GM23338 (cell line): Measurements from ENCODE around the gene STOM. TPM values are rescaled to one million over a fixed set of nuclear protein-coding genes. Genes with fewer than 3 reads are reported as not detected.

Experiments used
- ATAC-seq: fragments of 200-7000 bp; cut with Tn5 transposase; 3 replicates; pipeline ENCODE4 v1.9.1; 2020
- DNase-seq: peaks from one replicate; pipeline ENCODE4 v3.0.0-alpha.2; 2015; ENCODE audit warnings: low spot score
- H2AFZ ChIP-seq: fragments of 200-600 bp; sonication (generic); 2 replicates; pipeline ENCODE4 v1.8.0; 2016; ENCODE audit warnings: antibody characterized with exemption, mild to moderate bottlenecking, moderate library complexity
- H3F3A ChIP-seq: fragments of 200-600 bp; sonication (generic); replicated peaks from 2 replicates; pipeline ENCODE4 v1.8.0; 2017; ENCODE audit warnings: antibody characterized with exemption, mixed run types, low read depth
- H3K27ac ChIP-seq: fragments of 200-600 bp; sonication (generic); 2 replicates; pipeline ENCODE4 v1.6.1; 2016; ENCODE audit warnings: low read depth
- H3K27me3 ChIP-seq: fragments of 200-600 bp; sonication (generic); 2 replicates; pipeline ENCODE4 v1.8.0; 2016; ENCODE audit warnings: mild to moderate bottlenecking, mixed run types, moderate library complexity; ENCODE audit not compliant: insufficient read depth
- H3K36me3 ChIP-seq: fragments of 200-600 bp; sonication (generic); 2 replicates; pipeline ENCODE4 v1.8.0; 2016; ENCODE audit warnings: mild to moderate bottlenecking; ENCODE audit not compliant: insufficient read depth
- H3K4me1 ChIP-seq: fragments of 200-600 bp; sonication (generic); 2 replicates; pipeline ENCODE4 v1.8.0; 2016; ENCODE audit warnings: mild to moderate bottlenecking, moderate library complexity; ENCODE audit not compliant: insufficient read depth
- H3K4me2 ChIP-seq: fragments of 200-600 bp; sonication (generic); 2 replicates; pipeline ENCODE4 v1.7.1; 2017; ENCODE audit warnings: mixed run types
- H3K4me3 ChIP-seq: fragments of 200-600 bp; sonication (generic); 2 replicates; pipeline ENCODE4 v1.6.1; 2016; ENCODE audit warnings: mixed run types
- H3K79me2 ChIP-seq: fragments of 200-600 bp; sonication (generic); replicated peaks from 2 replicates; pipeline ENCODE4 v1.8.0; 2017; ENCODE audit warnings: mild to moderate bottlenecking; ENCODE audit not compliant: insufficient read depth
- H3K9me2 ChIP-seq: fragments of 200-600 bp; sonication (generic); 2 replicates; pipeline ENCODE4 v1.8.0; 2017; ENCODE audit not compliant: insufficient read depth
- H4K20me1 ChIP-seq: fragments of 200-600 bp; sonication (generic); replicated peaks from 2 replicates; pipeline ENCODE4 v1.8.0; 2017; ENCODE audit warnings: mild to moderate bottlenecking; ENCODE audit not compliant: insufficient read depth
- H3K27ac Mint-ChIP-seq: 2 replicates; pipeline ENCODE4 v1.8.0; 2020; ENCODE audit warnings: inconsistent platforms, mild to moderate bottlenecking, moderate library complexity, mixed read lengths
- H3K27me3 Mint-ChIP-seq: 3 replicates; pipeline ENCODE4 v1.8.0; 2022; ENCODE audit warnings: low read depth, mild to moderate bottlenecking, moderate library complexity, mixed read lengths, inconsistent platforms; ENCODE audit not compliant: insufficient read depth, poor library complexity
- H3K36me3 Mint-ChIP-seq: 3 replicates; pipeline ENCODE4 v1.8.0; 2021; ENCODE audit warnings: low read depth, mild to moderate bottlenecking, inconsistent platforms, moderate library complexity, mixed read lengths
- H3K4me1 Mint-ChIP-seq: 3 replicates; pipeline ENCODE4 v1.8.0; 2020; ENCODE audit warnings: mild to moderate bottlenecking, inconsistent platforms, mixed read lengths
- H3K4me3 Mint-ChIP-seq: 3 replicates; pipeline ENCODE4 v1.8.0; 2021; ENCODE audit warnings: moderate library complexity, mild to moderate bottlenecking, inconsistent platforms, mixed read lengths
- H3K9me3 Mint-ChIP-seq: 3 replicates; pipeline ENCODE4 v1.8.0; 2020; ENCODE audit warnings: moderate library complexity, mild to moderate bottlenecking, inconsistent platforms, mixed read lengths
- CREB1 ChIP-seq: fragments of 250-450 bp; sonication (Bioruptor Pico); IDR thresholded peaks from 2 replicates; pipeline ENCODE4 v1.5.0; 2020; ENCODE audit warnings: low read depth, mild to moderate bottlenecking, moderate library complexity
- EZH2phosphoT487 ChIP-seq: fragments of 200-600 bp; sonication (generic); IDR thresholded peaks from one replicate; pipeline ENCODE4 v1.8.1; 2018; ENCODE audit warnings: antibody characterized with exemption; ENCODE audit not compliant: unreplicated experiment
- JUNB ChIP-seq: IDR thresholded peaks from one replicate; pipeline ENCODE4 v1.6.1; 2016; ENCODE audit warnings: antibody characterized with exemption; ENCODE audit not compliant: unreplicated experiment
- ZNF114 ChIP-seq: fragments of 250-450 bp; sonication (Bioruptor Pico); IDR thresholded peaks from 2 replicates; pipeline ENCODE4 v1.5.0; 2020; ENCODE audit warnings: mild to moderate bottlenecking, moderate library complexity
- polyA plus RNA-seq: library from polyadenylated mRNA; unstranded; fragments of >200 nt; fragmentation: Nextera tagmentation; extraction: Ambion mirVana; gene quantifications from 2 replicates; pipeline ENCODE4 v1.2.1, GENCODE V29; 2016
- total RNA-seq: library from RNA; depleted of rRNA; stranded (reverse); fragments of >200 nt; shearing (Covaris generic); gene quantifications from 2 replicates; pipeline ENCODE4 v1.2.3, GENCODE V29; 2014
- TF ChIP-seq, protein P1 (sequence below), 2 experiments: fragments of 200-600 bp in 1 of 2; sonication (generic) in 1 of 2; conservative IDR thresholded peaks; 2 replicates each; pipeline versions ENCODE4 v1.5.1 to v1.6.1; 2016 to 2017; ENCODE audit warnings: antibody characterized with exemption in 2 of 2, low read depth in 2 of 2, mild to moderate bottlenecking in 2 of 2, moderate library complexity in 1 of 2
- TF ChIP-seq, protein P2 (sequence below): fragments of 250-450 bp; sonication (Bioruptor Pico); IDR thresholded peaks from 2 replicates; pipeline ENCODE4 v1.5.0; 2020; ENCODE audit warnings: mild to moderate bottlenecking, moderate library complexity

The STOM gene
- total and polyA plus RNA-seq, 2 experiments from 2014 or later = 29.4 to 51.1 TPM

DNA sequence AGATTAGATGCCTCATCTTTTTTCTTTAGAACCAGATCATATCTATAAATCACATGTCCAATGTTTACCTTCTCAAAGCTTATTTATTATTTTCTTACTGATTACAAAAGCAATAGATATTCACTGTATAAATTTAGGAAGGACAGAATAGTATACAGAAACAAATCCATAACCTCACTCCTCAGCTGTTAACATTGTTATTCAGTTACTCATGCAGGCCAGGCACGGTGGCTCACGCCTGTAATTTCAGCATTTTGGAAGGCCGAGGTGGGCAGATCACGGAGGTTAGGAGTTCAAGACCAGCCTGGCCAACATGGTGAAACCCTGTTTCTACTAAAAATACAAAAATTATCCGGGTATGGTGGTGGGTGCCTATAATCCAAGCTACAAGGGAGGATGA lies 15.3 kb downstream of the STOM start (continued):
- TF ChIP-seq, protein P1, sequence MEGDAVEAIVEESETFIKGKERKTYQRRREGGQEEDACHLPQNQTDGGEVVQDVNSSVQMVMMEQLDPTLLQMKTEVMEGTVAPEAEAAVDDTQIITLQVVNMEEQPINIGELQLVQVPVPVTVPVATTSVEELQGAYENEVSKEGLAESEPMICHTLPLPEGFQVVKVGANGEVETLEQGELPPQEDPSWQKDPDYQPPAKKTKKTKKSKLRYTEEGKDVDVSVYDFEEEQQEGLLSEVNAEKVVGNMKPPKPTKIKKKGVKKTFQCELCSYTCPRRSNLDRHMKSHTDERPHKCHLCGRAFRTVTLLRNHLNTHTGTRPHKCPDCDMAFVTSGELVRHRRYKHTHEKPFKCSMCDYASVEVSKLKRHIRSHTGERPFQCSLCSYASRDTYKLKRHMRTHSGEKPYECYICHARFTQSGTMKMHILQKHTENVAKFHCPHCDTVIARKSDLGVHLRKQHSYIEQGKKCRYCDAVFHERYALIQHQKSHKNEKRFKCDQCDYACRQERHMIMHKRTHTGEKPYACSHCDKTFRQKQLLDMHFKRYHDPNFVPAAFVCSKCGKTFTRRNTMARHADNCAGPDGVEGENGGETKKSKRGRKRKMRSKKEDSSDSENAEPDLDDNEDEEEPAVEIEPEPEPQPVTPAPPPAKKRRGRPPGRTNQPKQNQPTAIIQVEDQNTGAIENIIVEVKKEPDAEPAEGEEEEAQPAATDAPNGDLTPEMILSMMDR (conservative IDR thresholded peaks at IDR 0.05; ENCODE audit: low read depth in 2 of 2) = no peak
- TF ChIP-seq, protein P2, sequence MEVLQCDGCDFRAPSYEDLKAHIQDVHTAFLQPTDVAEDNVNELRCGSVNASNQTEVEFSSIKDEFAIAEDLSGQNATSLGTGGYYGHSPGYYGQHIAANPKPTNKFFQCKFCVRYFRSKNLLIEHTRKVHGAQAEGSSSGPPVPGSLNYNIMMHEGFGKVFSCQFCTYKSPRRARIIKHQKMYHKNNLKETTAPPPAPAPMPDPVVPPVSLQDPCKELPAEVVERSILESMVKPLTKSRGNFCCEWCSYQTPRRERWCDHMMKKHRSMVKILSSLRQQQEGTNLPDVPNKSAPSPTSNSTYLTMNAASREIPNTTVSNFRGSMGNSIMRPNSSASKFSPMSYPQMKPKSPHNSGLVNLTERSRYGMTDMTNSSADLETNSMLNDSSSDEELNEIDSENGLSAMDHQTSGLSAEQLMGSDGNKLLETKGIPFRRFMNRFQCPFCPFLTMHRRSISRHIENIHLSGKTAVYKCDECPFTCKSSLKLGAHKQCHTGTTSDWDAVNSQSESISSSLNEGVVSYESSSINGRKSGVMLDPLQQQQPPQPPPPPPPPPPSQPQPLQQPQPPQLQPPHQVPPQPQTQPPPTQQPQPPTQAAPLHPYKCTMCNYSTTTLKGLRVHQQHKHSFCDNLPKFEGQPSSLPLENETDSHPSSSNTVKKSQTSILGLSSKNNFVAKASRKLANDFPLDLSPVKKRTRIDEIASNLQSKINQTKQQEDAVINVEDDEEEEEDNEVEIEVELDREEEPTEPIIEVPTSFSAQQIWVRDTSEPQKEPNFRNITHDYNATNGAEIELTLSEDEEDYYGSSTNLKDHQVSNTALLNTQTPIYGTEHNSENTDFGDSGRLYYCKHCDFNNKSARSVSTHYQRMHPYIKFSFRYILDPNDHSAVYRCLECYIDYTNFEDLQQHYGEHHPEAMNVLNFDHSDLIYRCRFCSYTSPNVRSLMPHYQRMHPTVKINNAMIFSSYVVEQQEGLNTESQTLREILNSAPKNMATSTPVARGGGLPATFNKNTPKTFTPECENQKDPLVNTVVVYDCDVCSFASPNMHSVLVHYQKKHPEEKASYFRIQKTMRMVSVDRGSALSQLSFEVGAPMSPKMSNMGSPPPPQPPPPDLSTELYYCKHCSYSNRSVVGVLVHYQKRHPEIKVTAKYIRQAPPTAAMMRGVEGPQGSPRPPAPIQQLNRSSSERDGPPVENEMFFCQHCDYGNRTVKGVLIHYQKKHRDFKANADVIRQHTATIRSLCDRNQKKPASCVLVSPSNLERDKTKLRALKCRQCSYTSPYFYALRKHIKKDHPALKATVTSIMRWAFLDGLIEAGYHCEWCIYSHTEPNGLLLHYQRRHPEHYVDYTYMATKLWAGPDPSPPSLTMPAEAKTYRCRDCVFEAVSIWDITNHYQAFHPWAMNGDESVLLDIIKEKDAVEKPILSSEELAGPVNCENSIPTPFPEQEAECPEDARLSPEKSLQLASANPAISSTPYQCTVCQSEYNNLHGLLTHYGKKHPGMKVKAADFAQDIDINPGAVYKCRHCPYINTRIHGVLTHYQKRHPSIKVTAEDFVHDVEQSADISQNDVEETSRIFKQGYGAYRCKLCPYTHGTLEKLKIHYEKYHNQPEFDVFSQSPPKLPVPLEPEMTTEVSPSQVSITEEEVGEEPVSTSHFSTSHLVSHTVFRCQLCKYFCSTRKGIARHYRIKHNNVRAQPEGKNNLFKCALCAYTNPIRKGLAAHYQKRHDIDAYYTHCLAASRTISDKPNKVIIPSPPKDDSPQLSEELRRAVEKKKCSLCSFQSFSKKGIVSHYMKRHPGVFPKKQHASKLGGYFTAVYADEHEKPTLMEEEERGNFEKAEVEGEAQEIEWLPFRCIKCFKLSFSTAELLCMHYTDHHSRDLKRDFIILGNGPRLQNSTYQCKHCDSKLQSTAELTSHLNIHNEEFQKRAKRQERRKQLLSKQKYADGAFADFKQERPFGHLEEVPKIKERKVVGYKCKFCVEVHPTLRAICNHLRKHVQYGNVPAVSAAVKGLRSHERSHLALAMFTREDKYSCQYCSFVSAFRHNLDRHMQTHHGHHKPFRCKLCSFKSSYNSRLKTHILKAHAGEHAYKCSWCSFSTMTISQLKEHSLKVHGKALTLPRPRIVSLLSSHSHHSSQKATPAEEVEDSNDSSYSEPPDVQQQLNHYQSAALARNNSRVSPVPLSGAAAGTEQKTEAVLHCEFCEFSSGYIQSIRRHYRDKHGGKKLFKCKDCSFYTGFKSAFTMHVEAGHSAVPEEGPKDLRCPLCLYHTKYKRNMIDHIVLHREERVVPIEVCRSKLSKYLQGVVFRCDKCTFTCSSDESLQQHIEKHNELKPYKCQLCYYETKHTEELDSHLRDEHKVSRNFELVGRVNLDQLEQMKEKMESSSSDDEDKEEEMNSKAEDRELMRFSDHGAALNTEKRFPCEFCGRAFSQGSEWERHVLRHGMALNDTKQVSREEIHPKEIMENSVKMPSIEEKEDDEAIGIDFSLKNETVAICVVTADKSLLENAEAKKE (CRISPR knock-in tag) = no peak
- TF ChIP-seq EZH2phosphoT487 = no peak

DNA sequence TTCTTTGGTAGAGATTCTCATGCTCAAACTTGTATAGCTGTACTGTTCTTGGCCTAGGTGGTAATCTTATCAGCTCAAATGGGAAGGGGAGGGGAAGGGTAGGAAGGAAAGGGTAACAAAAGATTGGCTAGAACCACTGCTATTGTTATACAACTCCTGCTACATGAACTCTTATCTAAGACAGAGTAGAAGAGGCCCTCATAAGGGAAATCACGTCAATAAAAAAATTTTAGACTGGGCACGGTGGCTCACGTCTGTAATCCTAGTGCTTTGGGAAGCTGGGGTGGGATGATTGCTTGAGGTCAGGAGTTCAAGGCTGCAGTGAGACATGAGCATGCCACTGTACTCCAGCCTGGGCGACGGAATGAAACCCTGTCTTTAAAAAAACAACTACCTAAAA lies 15.9 kb downstream of the STOM start:
- TF ChIP-seq ZNF114 (no peak), JUNB (no peak), CREB1 (CRISPR knock-in tag) (no peak)
- no peak for DNase-seq
- no peak overlapping the region for H2AFZ ChIP-seq

More for the DNA sequence above, 15.9 kb downstream of the STOM start:
- H3K27ac Mint-ChIP-seq = no peak overlapping the region
- no peaks in the 10 kb centered on the region for H3K9me3 Mint-ChIP-seq
- H3K27me3 Mint-ChIP-seq = no peaks in the 10 kb centered on the region
- H4K20me1 ChIP-seq = no peaks in the 10 kb centered on the region; the same call in 1 of the 2 replicates
- H3K27ac ChIP-seq = peak overlapping the region; percentile 16; the same call in 1 of the 2 replicates
- H3K4me3 Mint-ChIP-seq = no peak overlapping the region
- H3K36me3 ChIP-seq = no peaks in the 10 kb centered on the region
- no peaks in the 10 kb centered on the region for H3K27me3 ChIP-seq
- H3K79me2 ChIP-seq = no peaks in the 10 kb centered on the region
- ATAC-seq = no peak
- peaks cover 13% of the 10 kb centered on the region for H3K4me1 Mint-ChIP-seq
- H3K4me2 ChIP-seq = no peak overlapping the region
- H3K4me3 ChIP-seq = no peak overlapping the region
- no peaks in the 10 kb centered on the region for H3K9me2 ChIP-seq
- peaks cover 15% of the 10 kb centered on the region for H3K4me1 ChIP-seq
- H3K36me3 Mint-ChIP-seq = no peaks in the 10 kb centered on the region
- H3F3A ChIP-seq = no peaks in the 10 kb centered on the region
